Measurements from ENCODE around the gene OR13J1. TPM values are rescaled to one million over a fixed set of nuclear protein-coding genes. Genes with fewer than 3 reads are reported as not detected.

OR13J1 gene
- total RNA-seq, 1 experiment from 2014 or later = not detected

- H3K9me3 ChIP-seq (ENCODE audit: low read length) = no peaks in the 10 kb centered on the region
- no peaks in the 10 kb centered on the region for H4K20me1 ChIP-seq (ENCODE audit: insufficient read depth, low read depth, low read length)
- H3K9me2 ChIP-seq (replicated peaks; ENCODE audit: insufficient read depth, low read length) = no peaks in the 10 kb centered on the region
- H3K4me2 ChIP-seq (ENCODE audit: low read depth, low read length, poor library complexity, severe bottlenecking) = peak within 1 kb of the TSS; percentile 82
- H3K36me3 ChIP-seq (ENCODE audit: insufficient read depth, low read length) = no peaks in the 10 kb centered on the region
- peak within 1 kb of the TSS; percentile 71 for H3K4me3 ChIP-seq (ENCODE audit: low read length)
- peak within 1 kb of the TSS; percentile 77 for H3K9ac ChIP-seq (ENCODE audit: low read length)
- peak within 1 kb of the TSS; percentile 86; the same call in 1 of the 2 replicates for H2AFZ ChIP-seq (ENCODE audit: low read length)
- no peak within 1 kb of the TSS for H3K27ac ChIP-seq (ENCODE audit: low read length)
- DNase-seq = peak; percentile 97
- no peaks in the 10 kb centered on the region for H3K27me3 ChIP-seq (ENCODE audit: low read length)
- peaks cover 14% of the 10 kb centered on the region for H3K4me1 ChIP-seq (ENCODE audit: low read length)
- no peaks in the 10 kb centered on the region for H3K79me2 ChIP-seq (ENCODE audit: low read length)
These were observed 41.0 kb downstream of the OR13J1 start, which contains the start of gene TMEM8B for GRCh38 chr9:35829084-35829763. Gene TMEM8B, plus strand, starts transcription at chr9:35829228. Its CDS starts 220 bp downstream, at chr9:35829448.

- no peaks in the 10 kb centered on the region for H3K79me2 ChIP-seq (ENCODE audit: low read length)
- H3K36me3 ChIP-seq (ENCODE audit: insufficient read depth, low read length) = no peaks in the 10 kb centered on the region
- peak within 1 kb of the TSS; percentile 71 for H3K4me3 ChIP-seq (ENCODE audit: low read length)
- no peaks in the 10 kb centered on the region for H3K27me3 ChIP-seq (ENCODE audit: low read length)
- no peak within 1 kb of the TSS for H3K27ac ChIP-seq (ENCODE audit: low read length)
- peak within 1 kb of the TSS; percentile 86; the same call in 1 of the 2 replicates for H2AFZ ChIP-seq (ENCODE audit: low read length)
- H3K9ac ChIP-seq (ENCODE audit: low read length) = peak within 1 kb of the TSS; percentile 77
- H3K9me2 ChIP-seq (replicated peaks; ENCODE audit: insufficient read depth, low read length) = no peaks in the 10 kb centered on the region
- no peak for DNase-seq
- no peaks in the 10 kb centered on the region for H3K9me3 ChIP-seq (ENCODE audit: low read length)
- no peaks in the 10 kb centered on the region for H4K20me1 ChIP-seq (ENCODE audit: insufficient read depth, low read depth, low read length)
- peak within 1 kb of the TSS; percentile 82 for H3K4me2 ChIP-seq (ENCODE audit: low read depth, low read length, poor library complexity, severe bottlenecking)
- peaks cover 14% of the 10 kb centered on the region for H3K4me1 ChIP-seq (ENCODE audit: low read length)
These were observed 41.5 kb downstream of the OR13J1 start, which contains the start of gene FAM221B for GRCh38 chr9:35828716-35829083. Gene FAM221B, minus strand, starts transcription at chr9:35828732. Its CDS starts 2,571 bp downstream, at chr9:35826161.

GRCh38 chr9:35827486-35827885, 42.7 kb downstream of the OR13J1 start:
- no peak overlapping the region for H3K9ac ChIP-seq (ENCODE audit: low read length)
- H3K27me3 ChIP-seq (ENCODE audit: low read length) = no peaks in the 10 kb centered on the region
- no peaks in the 10 kb centered on the region for H3K36me3 ChIP-seq (ENCODE audit: insufficient read depth, low read length)
- H3K79me2 ChIP-seq (ENCODE audit: low read length) = no peaks in the 10 kb centered on the region
- H3K9me2 ChIP-seq (replicated peaks; ENCODE audit: insufficient read depth, low read length) = no peaks in the 10 kb centered on the region
- no peak overlapping the region for H3K27ac ChIP-seq (ENCODE audit: low read length)
- H3K4me3 ChIP-seq (ENCODE audit: low read length) = no peak overlapping the region
- DNase-seq = no peak
- H2AFZ ChIP-seq (ENCODE audit: low read length) = no peak overlapping the region
- H3K4me1 ChIP-seq (ENCODE audit: low read length) = peaks cover 11% of the 10 kb centered on the region
- H3K4me2 ChIP-seq (ENCODE audit: low read depth, low read length, poor library complexity, severe bottlenecking) = no peak overlapping the region
- H3K9me3 ChIP-seq (ENCODE audit: low read length) = no peaks in the 10 kb centered on the region
- H4K20me1 ChIP-seq (ENCODE audit: insufficient read depth, low read depth, low read length) = no peaks in the 10 kb centered on the region

DNA sequence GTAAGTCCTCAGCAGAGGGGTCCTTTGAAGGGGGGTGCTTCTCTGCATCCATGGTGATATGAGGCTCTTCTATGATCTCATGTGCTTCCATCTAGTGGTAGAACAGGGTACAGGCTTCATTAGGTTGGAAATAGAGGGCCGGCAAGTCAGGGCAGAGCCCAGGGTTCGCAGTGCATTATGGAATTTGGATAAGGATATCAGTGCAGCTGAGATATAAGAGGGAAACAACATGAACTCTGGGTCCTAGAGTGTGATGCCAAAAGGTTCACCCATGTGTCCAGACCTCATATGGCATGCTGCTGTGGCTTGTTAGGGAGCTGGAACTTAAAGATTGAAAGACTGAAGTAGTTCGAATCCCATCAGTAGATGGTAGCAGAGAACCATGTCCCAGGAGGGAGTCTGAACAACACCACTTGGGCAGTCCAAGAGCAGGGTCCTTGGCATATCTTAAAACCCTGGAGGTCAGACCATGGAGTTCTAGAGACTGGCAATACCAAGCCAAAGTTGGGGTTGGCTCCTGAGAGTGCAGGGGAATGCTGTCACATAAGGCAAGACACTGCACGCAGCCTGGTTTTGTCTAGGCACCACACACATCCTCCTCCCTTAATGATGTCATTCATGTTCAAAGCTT, 44.0 kb downstream of the OR13J1 start:
- Histone ChIP-seq H3K36me3 (ENCODE audit: insufficient read depth, low read length) (no peaks in the 10 kb centered on the region), H3K4me1 (ENCODE audit: low read length) (peaks cover 11% of the 10 kb centered on the region), H3K9me2 (replicated peaks; ENCODE audit: insufficient read depth, low read length) (no peaks in the 10 kb centered on the region), H3K27ac (ENCODE audit: low read length) (no peak overlapping the region), H3K79me2 (ENCODE audit: low read length) (no peaks in the 10 kb centered on the region), H4K20me1 (ENCODE audit: insufficient read depth, low read depth, low read length) (no peaks in the 10 kb centered on the region), H3K9me3 (ENCODE audit: low read length) (no peaks in the 10 kb centered on the region), H2AFZ (ENCODE audit: low read length) (no peak overlapping the region), H3K27me3 (ENCODE audit: low read length) (no peaks in the 10 kb centered on the region), H3K4me3 (ENCODE audit: low read length) (no peak overlapping the region), H3K9ac (ENCODE audit: low read length) (no peak overlapping the region), H3K4me2 (ENCODE audit: low read depth, low read length, poor library complexity, severe bottlenecking) (no peak overlapping the region)
- DNase-seq = peak; percentile 83

GRCh38 chr9:35822926-35823325, 47.3 kb downstream of the OR13J1 start:
- Histone ChIP-seq H3K27ac (ENCODE audit: low read length) (no peak overlapping the region), H3K4me2 (ENCODE audit: low read depth, low read length, poor library complexity, severe bottlenecking) (no peak overlapping the region), H2AFZ (ENCODE audit: low read length) (no peak overlapping the region), H3K9ac (ENCODE audit: low read length) (no peak overlapping the region), H3K36me3 (ENCODE audit: insufficient read depth, low read length) (no peaks in the 10 kb centered on the region), H3K4me1 (ENCODE audit: low read length) (no peaks in the 10 kb centered on the region), H3K4me3 (ENCODE audit: low read length) (no peak overlapping the region), H3K79me2 (ENCODE audit: low read length) (no peaks in the 10 kb centered on the region), H4K20me1 (ENCODE audit: insufficient read depth, low read depth, low read length) (no peaks in the 10 kb centered on the region), H3K27me3 (ENCODE audit: low read length) (no peaks in the 10 kb centered on the region), H3K9me3 (ENCODE audit: low read length) (no peaks in the 10 kb centered on the region), H3K9me2 (replicated peaks; ENCODE audit: insufficient read depth, low read length) (no peaks in the 10 kb centered on the region)
- DNase-seq = no peak

DNA sequence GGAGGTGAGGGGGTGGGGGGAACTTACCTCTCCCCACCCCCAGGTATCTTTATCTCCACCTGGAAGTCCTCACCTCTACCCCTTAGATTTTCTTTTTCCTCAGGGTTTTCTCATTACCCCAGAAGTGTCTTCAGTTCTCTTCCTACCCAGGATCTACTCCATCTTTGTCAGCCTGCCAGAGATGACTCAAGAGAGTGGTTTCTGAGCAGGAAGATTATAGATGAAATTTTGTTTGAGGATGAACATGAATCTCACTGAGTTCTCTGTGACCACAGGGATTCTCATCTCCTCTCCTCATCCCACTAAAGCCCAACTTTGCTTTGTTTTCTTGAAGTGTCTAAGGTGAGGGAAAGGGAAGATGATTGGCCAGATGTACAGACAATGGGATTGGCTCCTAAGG, 50.1 kb downstream of the OR13J1 start:
- Histone ChIP-seq H3K4me2 (ENCODE audit: low read depth, low read length, poor library complexity, severe bottlenecking) (no peak overlapping the region), H3K79me2 (ENCODE audit: low read length) (no peaks in the 10 kb centered on the region), H3K27ac (ENCODE audit: low read length) (no peak overlapping the region), H3K9me2 (replicated peaks; ENCODE audit: insufficient read depth, low read length) (no peaks in the 10 kb centered on the region), H2AFZ (ENCODE audit: low read length) (no peak overlapping the region), H3K27me3 (ENCODE audit: low read length) (no peaks in the 10 kb centered on the region), H4K20me1 (ENCODE audit: insufficient read depth, low read depth, low read length) (no peaks in the 10 kb centered on the region), H3K9ac (ENCODE audit: low read length) (no peak overlapping the region), H3K36me3 (ENCODE audit: insufficient read depth, low read length) (no peaks in the 10 kb centered on the region), H3K4me1 (ENCODE audit: low read length) (peaks cover 4% of the 10 kb centered on the region), H3K9me3 (ENCODE audit: low read length) (no peaks in the 10 kb centered on the region), H3K4me3 (ENCODE audit: low read length) (no peak overlapping the region)
- DNase-seq = no peak

Other genes starting within 250 kb of the OR13J1 start
- gene SIT1, start 219.5 kb downstream of the OR13J1 start, total RNA-seq (2014; rRNA removed; shearing (Covaris generic); ENCODE audit: low replicate concordance) = 97.6 and 117 TPM in 2 replicates
- 23,349 and 56,129 TPM in 2 replicates for gene RMRP, start 212.4 kb downstream of the OR13J1 start, total RNA-seq (2014; rRNA removed; shearing (Covaris generic); ENCODE audit: low replicate concordance)
- gene CCDC107, start 212.1 kb downstream of the OR13J1 start, total RNA-seq (2014; rRNA removed; shearing (Covaris generic); ENCODE audit: low replicate concordance) = 13.2 and 24.0 TPM in 2 replicates
- gene ARHGEF39, start 205.2 kb downstream of the OR13J1 start, total RNA-seq (2014; rRNA removed; shearing (Covaris generic); ENCODE audit: low replicate concordance) = 15.3 and 16.0 TPM in 2 replicates
- gene CA9, start 196.5 kb downstream of the OR13J1 start, total RNA-seq (2014; rRNA removed; shearing (Covaris generic); ENCODE audit: low replicate concordance) = 26.8 and 35.2 TPM in 2 replicates
- gene TPM2, start 180.5 kb downstream of the OR13J1 start, total RNA-seq (2014; rRNA removed; shearing (Covaris generic); ENCODE audit: low replicate concordance) = 0.19 TPM in 1 of 2 replicates, not detected in the other
- gene TLN1, start 138.2 kb downstream of the OR13J1 start, total RNA-seq (2014; rRNA removed; shearing (Covaris generic); ENCODE audit: low replicate concordance) = 54.2 and 94.0 TPM in 2 replicates
- 10.8 and 17.1 TPM in 2 replicates for gene CREB3, start 137.7 kb downstream of the OR13J1 start, total RNA-seq (2014; rRNA removed; shearing (Covaris generic); ENCODE audit: low replicate concordance)
- 54.9 and 74.2 TPM in 2 replicates for gene GBA2, start 121.2 kb downstream of the OR13J1 start, total RNA-seq (2014; rRNA removed; shearing (Covaris generic); ENCODE audit: low replicate concordance)
- gene RGP1, start 121.1 kb downstream of the OR13J1 start, total RNA-seq (2014; rRNA removed; shearing (Covaris generic); ENCODE audit: low replicate concordance) = 13.4 and 13.8 TPM in 2 replicates
- 1.1 and 4.2 TPM in 2 replicates for gene MSMP, start 116.1 kb downstream of the OR13J1 start, total RNA-seq (2014; rRNA removed; shearing (Covaris generic); ENCODE audit: low replicate concordance)
- gene NPR2, start 78.8 kb downstream of the OR13J1 start, total RNA-seq (2014; rRNA removed; shearing (Covaris generic); ENCODE audit: low replicate concordance) = 8.5 and 18.0 TPM in 2 replicates
- gene SPAG8, start 58.1 kb downstream of the OR13J1 start, total RNA-seq (2014; rRNA removed; shearing (Covaris generic); ENCODE audit: low replicate concordance) = 0.07 and 0.90 TPM in 2 replicates
- 84.0 and 146 TPM in 2 replicates for gene HINT2, start 55.4 kb downstream of the OR13J1 start, total RNA-seq (2014; rRNA removed; shearing (Covaris generic); ENCODE audit: low replicate concordance)
- not detected in 2 replicates for gene FAM221B, start 41.7 kb downstream of the OR13J1 start, total RNA-seq (2014; rRNA removed; shearing (Covaris generic); ENCODE audit: low replicate concordance)
- 2.9 and 3.0 TPM in 2 replicates for gene TMEM8B, start 41.2 kb downstream of the OR13J1 start, total RNA-seq (2014; rRNA removed; shearing (Covaris generic); ENCODE audit: low replicate concordance)
- not detected in 2 replicates for gene HRCT1, start 35.8 kb upstream of the OR13J1 start, total RNA-seq (2014; rRNA removed; shearing (Covaris generic); ENCODE audit: low replicate concordance)
- not detected in 2 replicates for gene SPAAR, start 39.1 kb upstream of the OR13J1 start, total RNA-seq (2014; rRNA removed; shearing (Covaris generic); ENCODE audit: low replicate concordance)
- gene OR2S2, start 87.8 kb upstream of the OR13J1 start, total RNA-seq (2014; rRNA removed; shearing (Covaris generic); ENCODE audit: low replicate concordance) = not detected in 2 replicates
- 2.3 and 2.6 TPM in 2 replicates for gene RECK, start 166.5 kb upstream of the OR13J1 start, total RNA-seq (2014; rRNA removed; shearing (Covaris generic); ENCODE audit: low replicate concordance)

All from Karpas-422 (cell line).